ENCODE measurements around the gene MMAA. TPM values are rescaled to one million over a fixed set of nuclear protein-coding genes. Genes with fewer than 3 reads are reported as not detected.
"Not testable (repeated sequence)": the region's sequence is repeated elsewhere in the genome, so short reads cannot be mapped to it uniquely, and the experiment has no call there.

Gene MMAA
- total RNA-seq, 1 experiment from 2014 or later: 2.2 TPM

DNA sequence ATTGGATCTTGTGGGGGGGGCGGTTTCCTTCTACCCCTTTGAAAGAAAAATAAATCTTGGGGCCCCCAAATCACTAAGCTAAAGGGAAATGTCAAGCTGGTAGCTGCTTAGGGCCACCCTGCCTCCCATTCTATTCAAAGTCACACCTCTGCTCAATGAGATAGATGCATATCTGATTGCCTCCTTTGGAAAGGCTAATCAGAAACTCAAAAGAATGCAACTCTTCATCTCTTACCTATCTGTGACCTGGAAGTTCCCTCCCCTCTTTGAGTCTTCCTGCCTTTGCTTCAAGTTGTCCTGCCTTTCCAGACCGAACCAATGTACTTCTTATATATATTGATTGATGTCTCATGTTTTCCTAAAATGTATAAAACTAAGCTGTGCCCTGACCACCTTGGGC is 67.8 kb downstream of the MMAA start:
- intact Hi-C loops (cut with micrococcal nuclease; ENCODE audit: unreplicated experiment): no loop called here
- ATAC-seq (no peak), DNase-seq (ENCODE audit: low read depth, low spot score) (no peak)
- in situ Hi-C loops (cut with HindIII; ENCODE audit: low pct_unique_long_range_greater_than_20kb, low sequenced_read_pairs): no loop called here
- H3K9me3 ChIP-seq (ENCODE audit: control insufficient read depth, insufficient read depth, low read depth, low read length): no peaks in the 10 kb centered on the region
- ChIA-PET POLR2A (no interaction called here), CTCF (no interaction called here)
- H3K36me3 ChIP-seq (ENCODE audit: control insufficient read depth, insufficient read depth, low read length): no peaks in the 10 kb centered on the region
- no TSS peak for BruUV-seq (replicated peaks)
- no peaks in the 10 kb centered on the region for H3K27me3 ChIP-seq (ENCODE audit: control insufficient read depth, insufficient read depth, low read length)
- H3K4me1 ChIP-seq (ENCODE audit: control insufficient read depth, insufficient read depth, low read length): no peaks in the 10 kb centered on the region
- no peak overlapping the region for H3K27ac ChIP-seq (ENCODE audit: low read length)
- no peak overlapping the region for H3K4me3 ChIP-seq (ENCODE audit: low read depth in 2 of 2, low read length in 2 of 2)
- TF ChIP-seq, protein P1, sequence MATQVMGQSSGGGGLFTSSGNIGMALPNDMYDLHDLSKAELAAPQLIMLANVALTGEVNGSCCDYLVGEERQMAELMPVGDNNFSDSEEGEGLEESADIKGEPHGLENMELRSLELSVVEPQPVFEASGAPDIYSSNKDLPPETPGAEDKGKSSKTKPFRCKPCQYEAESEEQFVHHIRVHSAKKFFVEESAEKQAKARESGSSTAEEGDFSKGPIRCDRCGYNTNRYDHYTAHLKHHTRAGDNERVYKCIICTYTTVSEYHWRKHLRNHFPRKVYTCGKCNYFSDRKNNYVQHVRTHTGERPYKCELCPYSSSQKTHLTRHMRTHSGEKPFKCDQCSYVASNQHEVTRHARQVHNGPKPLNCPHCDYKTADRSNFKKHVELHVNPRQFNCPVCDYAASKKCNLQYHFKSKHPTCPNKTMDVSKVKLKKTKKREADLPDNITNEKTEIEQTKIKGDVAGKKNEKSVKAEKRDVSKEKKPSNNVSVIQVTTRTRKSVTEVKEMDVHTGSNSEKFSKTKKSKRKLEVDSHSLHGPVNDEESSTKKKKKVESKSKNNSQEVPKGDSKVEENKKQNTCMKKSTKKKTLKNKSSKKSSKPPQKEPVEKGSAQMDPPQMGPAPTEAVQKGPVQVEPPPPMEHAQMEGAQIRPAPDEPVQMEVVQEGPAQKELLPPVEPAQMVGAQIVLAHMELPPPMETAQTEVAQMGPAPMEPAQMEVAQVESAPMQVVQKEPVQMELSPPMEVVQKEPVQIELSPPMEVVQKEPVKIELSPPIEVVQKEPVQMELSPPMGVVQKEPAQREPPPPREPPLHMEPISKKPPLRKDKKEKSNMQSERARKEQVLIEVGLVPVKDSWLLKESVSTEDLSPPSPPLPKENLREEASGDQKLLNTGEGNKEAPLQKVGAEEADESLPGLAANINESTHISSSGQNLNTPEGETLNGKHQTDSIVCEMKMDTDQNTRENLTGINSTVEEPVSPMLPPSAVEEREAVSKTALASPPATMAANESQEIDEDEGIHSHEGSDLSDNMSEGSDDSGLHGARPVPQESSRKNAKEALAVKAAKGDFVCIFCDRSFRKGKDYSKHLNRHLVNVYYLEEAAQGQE (IDR thresholded peaks at IDR 0.05; ENCODE audit: insufficient read depth in 1 of 2, low read depth in 2 of 2, low read length in 1 of 2): no peak
- no peak for TF ChIP-seq TCF7L2 (IDR thresholded peaks at IDR 0.05; ENCODE audit: low read depth, low read length)
- TF ChIP-seq SIN3A (IDR thresholded peaks at IDR 0.05; ENCODE audit: borderline replicate concordance, insufficient read depth, low read depth, low read length): no peak
- TF ChIP-seq POLR2AphosphoS5 (IDR thresholded peaks at IDR 0.05; ENCODE audit: low read depth, low read length): no peak
- TF ChIP-seq, protein P2, sequence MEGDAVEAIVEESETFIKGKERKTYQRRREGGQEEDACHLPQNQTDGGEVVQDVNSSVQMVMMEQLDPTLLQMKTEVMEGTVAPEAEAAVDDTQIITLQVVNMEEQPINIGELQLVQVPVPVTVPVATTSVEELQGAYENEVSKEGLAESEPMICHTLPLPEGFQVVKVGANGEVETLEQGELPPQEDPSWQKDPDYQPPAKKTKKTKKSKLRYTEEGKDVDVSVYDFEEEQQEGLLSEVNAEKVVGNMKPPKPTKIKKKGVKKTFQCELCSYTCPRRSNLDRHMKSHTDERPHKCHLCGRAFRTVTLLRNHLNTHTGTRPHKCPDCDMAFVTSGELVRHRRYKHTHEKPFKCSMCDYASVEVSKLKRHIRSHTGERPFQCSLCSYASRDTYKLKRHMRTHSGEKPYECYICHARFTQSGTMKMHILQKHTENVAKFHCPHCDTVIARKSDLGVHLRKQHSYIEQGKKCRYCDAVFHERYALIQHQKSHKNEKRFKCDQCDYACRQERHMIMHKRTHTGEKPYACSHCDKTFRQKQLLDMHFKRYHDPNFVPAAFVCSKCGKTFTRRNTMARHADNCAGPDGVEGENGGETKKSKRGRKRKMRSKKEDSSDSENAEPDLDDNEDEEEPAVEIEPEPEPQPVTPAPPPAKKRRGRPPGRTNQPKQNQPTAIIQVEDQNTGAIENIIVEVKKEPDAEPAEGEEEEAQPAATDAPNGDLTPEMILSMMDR (IDR thresholded peaks at IDR 0.05): no peak

DNA sequence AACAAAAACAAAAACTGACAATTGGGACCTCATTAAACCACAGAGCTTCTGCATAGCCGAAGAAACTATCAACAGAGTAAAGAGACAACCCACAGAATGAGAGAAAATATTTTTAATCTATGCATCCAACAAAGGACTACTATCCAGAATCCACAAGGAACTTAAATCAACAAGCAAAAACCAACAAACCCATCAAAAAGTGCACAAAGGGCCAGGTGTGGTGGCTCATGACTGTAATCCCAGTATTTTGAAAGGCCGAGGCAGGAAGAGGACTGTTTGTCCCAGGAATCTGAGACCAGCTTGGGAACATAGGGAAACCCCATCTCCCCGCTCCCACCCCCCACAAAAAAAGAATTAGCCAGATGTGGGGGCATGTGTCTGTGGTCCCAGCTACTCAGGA is 71.4 kb downstream of the MMAA start:
- Histone ChIP-seq H3K4me3 (ENCODE audit: low read depth in 2 of 2, low read length in 2 of 2) (no peak overlapping the region), H3K4me1 (ENCODE audit: control insufficient read depth, insufficient read depth, low read length) (no peaks in the 10 kb centered on the region), H3K36me3 (ENCODE audit: control insufficient read depth, insufficient read depth, low read length) (no peaks in the 10 kb centered on the region), H3K9me3 (ENCODE audit: control insufficient read depth, insufficient read depth, low read depth, low read length) (no peaks in the 10 kb centered on the region), H3K27ac (ENCODE audit: low read length) (no peak overlapping the region), H3K27me3 (ENCODE audit: control insufficient read depth, insufficient read depth, low read length) (no peaks in the 10 kb centered on the region)
- no peak for DNase-seq (ENCODE audit: low read depth, low spot score)
- intact Hi-C loops (cut with micrococcal nuclease; ENCODE audit: unreplicated experiment): no loop called here
- BruUV-seq (replicated peaks): no TSS peak
- TF ChIP-seq, protein P1 (IDR thresholded peaks at IDR 0.05; ENCODE audit: insufficient read depth in 1 of 2, low read depth in 2 of 2, low read length in 1 of 2): no peak
- no peak for TF ChIP-seq TCF7L2 (IDR thresholded peaks at IDR 0.05; ENCODE audit: low read depth, low read length)
- TF ChIP-seq POLR2AphosphoS5 (IDR thresholded peaks at IDR 0.05; ENCODE audit: low read depth, low read length): no peak
- TF ChIP-seq, protein P2 (IDR thresholded peaks at IDR 0.05): no peak
- TF ChIP-seq SIN3A (IDR thresholded peaks at IDR 0.05; ENCODE audit: borderline replicate concordance, insufficient read depth, low read depth, low read length): no peak
- ChIA-PET POLR2A (no interaction called here), CTCF (no interaction called here)
- ATAC-seq: no peak
- in situ Hi-C loops (cut with HindIII; ENCODE audit: low pct_unique_long_range_greater_than_20kb, low sequenced_read_pairs): no loop called here

DNA sequence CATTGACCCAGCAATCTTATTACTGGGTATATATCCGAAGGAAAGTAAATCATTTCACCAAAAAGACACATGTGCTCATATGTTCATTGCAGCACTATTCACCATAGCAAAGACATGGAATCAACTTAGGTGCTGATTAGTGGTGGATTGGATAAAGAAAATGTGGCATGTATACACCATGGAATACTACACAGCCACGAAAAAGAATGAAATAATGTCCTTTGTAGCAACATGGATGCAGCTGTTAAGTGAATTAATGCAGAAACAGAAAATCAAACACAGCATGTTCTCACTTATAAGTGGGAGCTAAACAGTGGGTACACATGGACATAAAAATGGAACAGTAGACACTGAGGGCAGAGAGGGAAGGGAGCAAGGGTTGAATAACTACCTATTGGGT is 72.2 kb downstream of the MMAA start:
- ATAC-seq; in situ Hi-C loops (cut with HindIII; ENCODE audit: low pct_unique_long_range_greater_than_20kb, low sequenced_read_pairs); H3K4me1 ChIP-seq (ENCODE audit: control insufficient read depth, insufficient read depth, low read length); BruUV-seq (replicated peaks); intact Hi-C loops (cut with micrococcal nuclease; ENCODE audit: unreplicated experiment); H3K4me3 ChIP-seq (ENCODE audit: low read depth in 2 of 2, low read length in 2 of 2); H3K36me3 ChIP-seq (ENCODE audit: control insufficient read depth, insufficient read depth, low read length); DNase-seq (ENCODE audit: low read depth, low spot score); H3K27ac ChIP-seq (ENCODE audit: low read length); H3K27me3 ChIP-seq (ENCODE audit: control insufficient read depth, insufficient read depth, low read length); H3K9me3 ChIP-seq (ENCODE audit: control insufficient read depth, insufficient read depth, low read depth, low read length); POLR2A ChIA-PET; CTCF ChIA-PET: not testable (repeated sequence)
